ENCODE measurements around the gene SARDH.

Gene SARDH

GRCh38 chr9:133680250-133680975 is 57.7 kb downstream of the SARDH start:
- Histone ChIP-seq H3K27ac (ENCODE audit: low read depth, low read length, poor library complexity, severe bottlenecking) (no peak overlapping the region), H3K9me2 (ENCODE audit: low read depth, low read length) (no peaks in the 10 kb centered on the region), H4K20me1 (ENCODE audit: insufficient read depth, low read length) (no peaks in the 10 kb centered on the region), H3K4me2 (ENCODE audit: low read length) (no peak overlapping the region), H3K36me3 (ENCODE audit: insufficient read depth, low read length) (no peaks in the 10 kb centered on the region), H3K4me1 (ENCODE audit: insufficient read depth, low read length, severe bottlenecking) (no peaks in the 10 kb centered on the region), H3K4me3 (ENCODE audit: low read depth, low read length, poor library complexity, severe bottlenecking) (no peak overlapping the region), H3K79me2 (ENCODE audit: insufficient read depth, low read length) (no peaks in the 10 kb centered on the region), H3F3A (ENCODE audit: insufficient read depth, low read length) (no peaks in the 10 kb centered on the region), H3K27me3 (ENCODE audit: insufficient read depth, low read length) (no peaks in the 10 kb centered on the region; the same call in 1 of the 2 replicates), H3K9ac (ENCODE audit: low read length) (no peak overlapping the region), H2AFZ (ENCODE audit: low read length) (no peak overlapping the region), H3K9me3 (ENCODE audit: low read length) (no peaks in the 10 kb centered on the region)
- TF ChIP-seq CTCF (IDR thresholded peaks at IDR 0.05; ENCODE audit: low read length), result no peak
- no peak for TF ChIP-seq EZH2 (IDR thresholded peaks at IDR 0.05; ENCODE audit: borderline replicate concordance, low read length)

GRCh38 chr9:133679466-133680061 is 58.6 kb downstream of the SARDH start:
- Histone ChIP-seq H3K9me2 (ENCODE audit: low read depth, low read length) (no peaks in the 10 kb centered on the region), H3K79me2 (ENCODE audit: insufficient read depth, low read length) (no peaks in the 10 kb centered on the region), H3K27ac (ENCODE audit: low read depth, low read length, poor library complexity, severe bottlenecking) (no peak overlapping the region), H3F3A (ENCODE audit: insufficient read depth, low read length) (no peaks in the 10 kb centered on the region), H3K4me2 (ENCODE audit: low read length) (no peak overlapping the region), H3K9ac (ENCODE audit: low read length) (no peak overlapping the region), H3K27me3 (ENCODE audit: insufficient read depth, low read length) (no peaks in the 10 kb centered on the region; the same call in 1 of the 2 replicates), H3K4me1 (ENCODE audit: insufficient read depth, low read length, severe bottlenecking) (no peaks in the 10 kb centered on the region), H3K36me3 (ENCODE audit: insufficient read depth, low read length) (no peaks in the 10 kb centered on the region), H2AFZ (ENCODE audit: low read length) (no peak overlapping the region), H3K9me3 (ENCODE audit: low read length) (no peaks in the 10 kb centered on the region), H3K4me3 (ENCODE audit: low read depth, low read length, poor library complexity, severe bottlenecking) (no peak overlapping the region), H4K20me1 (ENCODE audit: insufficient read depth, low read length) (no peaks in the 10 kb centered on the region)
- TF ChIP-seq EZH2 (IDR thresholded peaks at IDR 0.05; ENCODE audit: borderline replicate concordance, low read length) (no peak), CTCF (IDR thresholded peaks at IDR 0.05; ENCODE audit: low read length) (no peak)

GRCh38 chr9:133679056-133679455 is 59.1 kb downstream of the SARDH start:
- H3K79me2 ChIP-seq (ENCODE audit: insufficient read depth, low read length), result no peaks in the 10 kb centered on the region
- H2AFZ ChIP-seq (ENCODE audit: low read length), result no peak overlapping the region
- no peak overlapping the region for H3K4me2 ChIP-seq (ENCODE audit: low read length)
- no peak overlapping the region for H3K27ac ChIP-seq (ENCODE audit: low read depth, low read length, poor library complexity, severe bottlenecking)
- no peak overlapping the region for H3K4me3 ChIP-seq (ENCODE audit: low read depth, low read length, poor library complexity, severe bottlenecking)
- no peaks in the 10 kb centered on the region for H3K9me2 ChIP-seq (ENCODE audit: low read depth, low read length)
- TF ChIP-seq CTCF (IDR thresholded peaks at IDR 0.05; ENCODE audit: low read length) (no peak), EZH2 (IDR thresholded peaks at IDR 0.05; ENCODE audit: borderline replicate concordance, low read length) (no peak)
- no peaks in the 10 kb centered on the region for H3K36me3 ChIP-seq (ENCODE audit: insufficient read depth, low read length)
- H3K27me3 ChIP-seq (ENCODE audit: insufficient read depth, low read length), result no peaks in the 10 kb centered on the region; the same call in 1 of the 2 replicates
- H4K20me1 ChIP-seq (ENCODE audit: insufficient read depth, low read length), result no peaks in the 10 kb centered on the region
- no peaks in the 10 kb centered on the region for H3K9me3 ChIP-seq (ENCODE audit: low read length)
- no peaks in the 10 kb centered on the region for H3F3A ChIP-seq (ENCODE audit: insufficient read depth, low read length)
- no peak overlapping the region for H3K9ac ChIP-seq (ENCODE audit: low read length)
- H3K4me1 ChIP-seq (ENCODE audit: insufficient read depth, low read length, severe bottlenecking), result no peaks in the 10 kb centered on the region
